ENCODE data around the gene SMG6.
"Not testable (repeated sequence)": the region's sequence is repeated elsewhere in the genome, so short reads cannot be mapped to it uniquely, and the experiment has no call there.

The SMG6 gene

GRCh38 chr17:2019723-2020122 is 283.9 kb downstream of the SMG6 start:
- FAIRE-seq: no peak

- FAIRE-seq: no peak
Observed at GRCh38 chr17:2018716-2019510, 284.7 kb downstream of the SMG6 start.

- no peak for FAIRE-seq
Observed at GRCh38 chr17:2017274-2017941, 286.2 kb downstream of the SMG6 start.

GRCh38 chr17:2016494-2016893 is 287.1 kb downstream of the SMG6 start:
- FAIRE-seq: no peak

GRCh38 chr17:2015314-2015713 is 288.3 kb downstream of the SMG6 start:
- FAIRE-seq: no peak

- FAIRE-seq: no peak
Observed at GRCh38 chr17:2013994-2014317, 289.6 kb downstream of the SMG6 start.

- not testable (repeated sequence) for FAIRE-seq
Observed at GRCh38 chr17:2013220-2013993, 290.2 kb downstream of the SMG6 start.

GRCh38 chr17:2012499-2012898 is 291.1 kb downstream of the SMG6 start:
- no peak for FAIRE-seq

- no peak for FAIRE-seq
Observed at GRCh38 chr17:2011411-2012371, 291.9 kb downstream of the SMG6 start.

Data from A204.1 (cell line).